MCF 10A (cell line): ENCODE results near the gene PMM1. TPM values are rescaled to one million over a fixed set of nuclear protein-coding genes. Genes with fewer than 3 reads are reported as not detected.

Source experiments
- BruUV-seq: library from RNA; stranded (reverse); fragments of 400-500 nt; replicated peaks from 2 replicates; lab custom pipeline; 2021; lab: Mats Ljungman, UMichigan
- CTCF ChIA-PET: fragments of 300-600 bp; sonication (Branson Sonifier 250); formaldehyde crosslinking; extraction: SDS; loops from one replicate; lab custom pipeline; 2021; ENCODE audit warnings: antibody characterized with exemption, inconsistent platforms; lab: Yijun Ruan, JAX
- POLR2A ChIA-PET: fragments of 300-600, 350-650 bp; sonication (Branson Sonifier 250); formaldehyde crosslinking; extraction: SDS; loops from one replicate; lab custom pipeline; 2020; ENCODE audit warnings: antibody characterized with exemption, inconsistent platforms; lab: Yijun Ruan, JAX
- DNase-seq: peaks from one replicate; pipeline ENCODE4 v3.0.0-alpha.2; 2018; ENCODE audit not compliant: unreplicated experiment
- H3K27ac Mint-ChIP-seq: one replicate; pipeline ENCODE4 v1.8.0; 2022; ENCODE audit warnings: mild to moderate bottlenecking, low read depth, mixed read lengths; ENCODE audit not compliant: unreplicated experiment
- H3K27me3 Mint-ChIP-seq: one replicate; pipeline ENCODE4 v1.8.0; 2022; ENCODE audit warnings: mixed read lengths; ENCODE audit not compliant: insufficient read depth, unreplicated experiment
- H3K36me3 Mint-ChIP-seq: one replicate; pipeline ENCODE4 v1.8.0; 2022; ENCODE audit warnings: mild to moderate bottlenecking, moderate library complexity, mixed read lengths; ENCODE audit not compliant: insufficient read depth, unreplicated experiment
- H3K4me1 Mint-ChIP-seq: one replicate; pipeline ENCODE4 v1.8.0; 2022; ENCODE audit warnings: mixed read lengths; ENCODE audit not compliant: insufficient read depth, unreplicated experiment
- H3K4me3 Mint-ChIP-seq: one replicate; pipeline ENCODE4 v1.8.0; 2022; ENCODE audit warnings: mild to moderate bottlenecking, moderate library complexity, mixed read lengths; ENCODE audit not compliant: unreplicated experiment
- H3K9me3 Mint-ChIP-seq: one replicate; pipeline ENCODE4 v1.8.0; 2022; ENCODE audit warnings: mixed read lengths; ENCODE audit not compliant: unreplicated experiment
- intact Hi-C: fragments of 100-400 bp; cut with micrococcal nuclease; formaldehyde crosslinking; loops from 2 replicates; pipeline ENCODE4 v1.14.1; 2022
- total RNA-seq: library from RNA; stranded (reverse); gene quantifications from 2 replicates; pipeline ENCODE4 v1.2.3, GENCODE V29; 2022
- TF ChIP-seq, protein P1 (sequence below): fragments of 200-600 bp; IDR thresholded peaks from one replicate; pipeline ENCODE4 v1.8.0; 2022; ENCODE audit warnings: antibody characterized with exemption, mild to moderate bottlenecking; ENCODE audit not compliant: unreplicated experiment

PMM1 gene
- total RNA-seq, 1 experiment from 2014 or later: 29.9 TPM

DNA sequence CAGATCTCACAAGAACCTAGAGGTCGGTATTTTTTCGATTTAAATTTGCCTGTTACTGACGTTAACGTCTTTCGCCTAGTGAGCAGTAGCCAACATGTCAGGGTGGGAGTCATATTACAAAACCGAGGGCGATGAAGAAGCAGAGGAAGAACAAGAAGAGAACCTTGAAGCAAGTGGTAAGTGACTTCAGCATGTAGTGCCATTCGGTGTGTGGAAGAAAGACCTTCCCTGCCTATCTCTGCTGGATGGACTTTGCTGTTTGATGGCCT is 32.2 kb upstream of the PMM1 start:
- H3K9me3 Mint-ChIP-seq: no peaks in the 10 kb centered on the region
- no peaks in the 10 kb centered on the region for H3K27me3 Mint-ChIP-seq
- POLR2A ChIA-PET: interaction anchor here (0.6 to 4.7 kb wide), 29 partner anchors 9 to 1294 kb away, joined by 3 to 60 read pairs (median 4); partner anchors contain the start of genes PHF5A, PMM1, POLR3H and SNU13
- H3K36me3 Mint-ChIP-seq: peaks cover 65% of the 10 kb centered on the region
- CTCF ChIA-PET: interaction anchor here (0.6 to 0.7 kb wide), 3 partner anchors 42 to 349 kb away, joined by 3 read pairs; no protein-coding TSS in a partner anchor
- H3K4me1 Mint-ChIP-seq: peaks cover 25% of the 10 kb centered on the region
- DNase-seq: no peak
- peak overlapping the region; percentile 95 for H3K27ac Mint-ChIP-seq
- no TSS peak for BruUV-seq
- H3K4me3 Mint-ChIP-seq: peak overlapping the region; percentile 93
- TF ChIP-seq, protein P1, sequence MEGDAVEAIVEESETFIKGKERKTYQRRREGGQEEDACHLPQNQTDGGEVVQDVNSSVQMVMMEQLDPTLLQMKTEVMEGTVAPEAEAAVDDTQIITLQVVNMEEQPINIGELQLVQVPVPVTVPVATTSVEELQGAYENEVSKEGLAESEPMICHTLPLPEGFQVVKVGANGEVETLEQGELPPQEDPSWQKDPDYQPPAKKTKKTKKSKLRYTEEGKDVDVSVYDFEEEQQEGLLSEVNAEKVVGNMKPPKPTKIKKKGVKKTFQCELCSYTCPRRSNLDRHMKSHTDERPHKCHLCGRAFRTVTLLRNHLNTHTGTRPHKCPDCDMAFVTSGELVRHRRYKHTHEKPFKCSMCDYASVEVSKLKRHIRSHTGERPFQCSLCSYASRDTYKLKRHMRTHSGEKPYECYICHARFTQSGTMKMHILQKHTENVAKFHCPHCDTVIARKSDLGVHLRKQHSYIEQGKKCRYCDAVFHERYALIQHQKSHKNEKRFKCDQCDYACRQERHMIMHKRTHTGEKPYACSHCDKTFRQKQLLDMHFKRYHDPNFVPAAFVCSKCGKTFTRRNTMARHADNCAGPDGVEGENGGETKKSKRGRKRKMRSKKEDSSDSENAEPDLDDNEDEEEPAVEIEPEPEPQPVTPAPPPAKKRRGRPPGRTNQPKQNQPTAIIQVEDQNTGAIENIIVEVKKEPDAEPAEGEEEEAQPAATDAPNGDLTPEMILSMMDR: no peak
- intact Hi-C loops: no loop called here

DNA sequence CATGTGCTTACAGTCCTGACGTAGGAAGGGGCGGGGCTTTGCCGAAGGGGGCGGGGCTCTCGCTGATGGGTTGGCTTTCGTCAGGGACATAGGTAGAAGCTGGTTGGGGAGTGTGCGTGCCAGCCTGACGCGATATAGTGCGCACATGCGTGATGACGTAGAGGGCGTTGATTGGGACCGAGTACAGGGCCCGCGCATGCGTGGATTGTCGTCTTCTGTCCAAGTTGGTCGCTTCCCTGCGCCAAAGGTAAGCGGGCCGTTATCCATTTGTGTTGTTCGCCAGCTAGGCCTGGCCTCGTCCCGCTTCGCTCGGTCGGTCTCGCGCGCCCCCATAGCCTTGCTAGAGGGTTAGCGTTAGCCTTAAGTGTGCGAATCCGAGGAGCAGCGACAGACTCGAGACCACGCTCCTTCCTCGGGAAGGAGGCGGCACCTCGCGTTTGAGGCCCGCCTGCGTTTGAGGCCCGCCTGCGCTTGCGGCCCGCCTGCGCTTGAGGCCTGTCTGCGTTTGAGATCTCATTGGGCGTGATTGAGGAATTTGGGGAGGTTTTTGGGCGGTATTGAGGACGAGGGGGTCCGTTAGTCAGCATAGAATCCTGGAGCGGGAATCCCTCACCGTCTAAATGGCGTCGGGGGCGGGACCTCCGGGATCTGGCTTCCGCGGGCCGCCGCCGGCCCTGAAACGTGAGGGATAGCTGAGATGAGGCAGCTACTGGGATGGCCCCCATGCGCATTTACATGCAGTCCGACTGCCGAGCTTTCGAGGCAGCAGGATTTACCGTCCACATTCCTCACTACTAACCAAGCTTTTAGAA is 31.7 kb upstream of the PMM1 start, which contains the start of gene XRCC6:
TSS of gene XRCC6 (plus strand) at position 197 of the 812 bp plus-strand sequence. CDS start 710 bp downstream, outside the sequence.
- TF ChIP-seq, protein P1: no peak
- CTCF ChIA-PET: interaction anchor here (0.6 to 0.7 kb wide), 3 partner anchors 41 to 348 kb away, joined by 3 read pairs; no protein-coding TSS in a partner anchor
- intact Hi-C loops: no loop called here
- peak; percentile 100 for DNase-seq
- Mint-ChIP-seq H3K4me3 (peak within 1 kb of the TSS; percentile 93), H3K4me1 (peaks cover 29% of the 10 kb centered on the region), H3K27me3 (no peaks in the 10 kb centered on the region), H3K36me3 (peaks cover 60% of the 10 kb centered on the region), H3K9me3 (no peaks in the 10 kb centered on the region), H3K27ac (peak within 1 kb of the TSS; percentile 95)
- no TSS peak for BruUV-seq
- POLR2A ChIA-PET: interaction anchor here (0.5 to 4.7 kb wide), 39 partner anchors 8 to 1294 kb away, joined by 3 to 60 read pairs (median 4); partner anchors contain the start of genes PHF5A, PMM1, POLR3H and SNU13

DNA sequence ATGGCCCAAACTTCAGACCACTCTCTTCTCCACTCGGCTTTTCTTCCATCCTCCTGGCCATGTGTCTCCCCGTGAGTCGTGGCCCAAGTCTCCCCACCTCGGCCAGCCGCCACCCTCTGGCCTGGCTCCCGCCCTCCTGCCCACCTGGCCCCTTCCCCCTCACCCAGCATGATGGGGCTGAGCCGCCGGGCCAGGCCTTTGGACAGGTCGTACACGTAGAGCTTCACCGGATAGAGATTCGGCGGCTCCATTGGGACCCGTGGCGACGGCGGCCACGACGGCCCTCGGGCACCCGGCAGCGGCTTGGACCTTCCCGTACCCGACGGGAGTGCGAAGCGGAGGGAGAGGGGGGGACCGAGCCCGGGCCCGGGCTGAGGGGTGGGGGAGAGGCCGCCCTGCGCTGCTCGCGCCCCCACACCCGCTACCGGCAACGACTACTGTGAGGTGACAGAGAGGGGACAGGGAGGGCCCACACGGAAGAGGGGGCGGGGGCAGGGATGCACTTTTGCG is 31.0 kb upstream of the PMM1 start, which contains the start of gene DESI1:
TSS of gene DESI1 (minus strand) at position 455 of the 510 bp plus-strand sequence. CDS start at position 251, 204 bp downstream.
- peak; percentile 38 for DNase-seq
- Mint-ChIP-seq H3K36me3 (peaks cover 53% of the 10 kb centered on the region), H3K4me1 (peaks cover 29% of the 10 kb centered on the region), H3K27ac (peak within 1 kb of the TSS; percentile 95), H3K27me3 (no peaks in the 10 kb centered on the region), H3K9me3 (no peaks in the 10 kb centered on the region), H3K4me3 (peak within 1 kb of the TSS; percentile 93)
- intact Hi-C loops: no loop called here
- TF ChIP-seq, protein P1: no peak
- no TSS peak for BruUV-seq
- POLR2A ChIA-PET: interaction anchor here (0.5 to 4.7 kb wide), 29 partner anchors 8 to 763 kb away, joined by 3 to 60 read pairs (median 5); partner anchors contain the start of genes PMM1, POLR3H, SNU13 and TEF
- CTCF ChIA-PET: interaction anchor here (0.6 to 2.5 kb wide), 3 partner anchors 17 to 30 kb away, joined by 3 to 18 read pairs (median 9); no protein-coding TSS in a partner anchor
